ENCODE results near the gene SLC6A17. TPM values are rescaled to one million over a fixed set of nuclear protein-coding genes. Genes with fewer than 3 reads are reported as not detected.

Gene SLC6A17
- total RNA-seq, 1 donor from 2014 or later, result 0.52 TPM

DNA sequence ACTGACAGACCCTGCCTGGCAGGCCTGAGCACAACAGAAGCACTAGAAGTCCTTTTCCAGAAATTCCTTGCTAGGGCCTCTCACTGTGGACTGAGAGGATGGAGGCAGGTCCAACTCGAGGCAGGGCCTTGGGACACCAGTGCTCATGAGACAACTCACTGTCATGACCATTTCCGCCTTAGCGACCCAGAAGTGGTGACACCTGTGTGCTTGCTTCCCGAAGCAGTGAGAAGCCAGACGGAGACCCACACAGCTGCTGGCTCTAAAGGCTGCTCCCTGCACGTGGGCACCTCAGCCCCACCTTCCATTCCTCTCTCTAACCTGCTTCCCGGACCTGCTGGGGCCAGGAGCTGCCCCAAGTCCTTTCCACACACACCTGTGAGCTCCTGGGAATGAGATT is 92.9 kb downstream of the SLC6A17 start:
- Histone ChIP-seq H3K9ac (ENCODE audit: low read depth in 1 of 3, low read length in 3 of 3) (no peak overlapping the region), H3K27ac (ENCODE audit: low read depth, low read length) (no peak overlapping the region), H3K36me3 (ENCODE audit: control insufficient read depth in 3 of 3, insufficient read depth in 3 of 3, low read length in 3 of 3) (no peaks in the 10 kb centered on the region), H3K9me3 (ENCODE audit: control insufficient read depth in 3 of 3, low read length in 3 of 3) (no peaks in the 10 kb centered on the region), H3K4me3 (ENCODE audit: low read length in 3 of 3) (no peak overlapping the region), H3K27me3 (ENCODE audit: control insufficient read depth in 3 of 3, insufficient read depth in 3 of 3, low read length in 3 of 3) (peaks cover 0 to 9% (median 0%) of the 10 kb centered on the region in 3 donors), H3K4me1 (ENCODE audit: control insufficient read depth in 3 of 3, insufficient read depth in 3 of 3, low read length in 3 of 3) (peaks cover 6 to 11% (median 9%) of the 10 kb centered on the region in 3 donors)

DNA sequence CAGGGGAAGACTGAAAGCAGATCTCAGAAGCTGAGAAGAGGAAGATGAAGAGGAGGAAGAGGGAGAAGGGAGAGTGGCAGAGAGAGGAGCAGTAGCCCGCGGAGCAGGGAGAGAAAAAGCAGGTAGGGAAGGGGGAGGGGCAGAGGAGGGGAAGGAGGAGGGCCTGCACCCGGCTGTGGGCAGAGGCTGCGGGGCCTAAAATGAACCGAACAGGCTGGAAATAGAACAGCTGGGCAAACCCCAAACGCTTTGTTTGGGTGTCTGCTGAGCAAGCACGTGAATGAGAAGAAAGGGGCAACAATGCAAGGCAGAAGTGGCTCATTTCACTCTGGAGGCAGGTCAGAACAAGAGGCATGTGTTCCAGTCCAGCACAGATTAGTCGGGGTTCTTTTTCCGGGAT is 93.3 kb downstream of the SLC6A17 start:
- H3K4me3 ChIP-seq (ENCODE audit: low read length in 3 of 3), result no peak overlapping the region
- H3K36me3 ChIP-seq (ENCODE audit: control insufficient read depth in 3 of 3, insufficient read depth in 3 of 3, low read length in 3 of 3), result no peaks in the 10 kb centered on the region
- peaks cover 0 to 9% (median 0%) of the 10 kb centered on the region in 3 donors for H3K27me3 ChIP-seq (ENCODE audit: control insufficient read depth in 3 of 3, insufficient read depth in 3 of 3, low read length in 3 of 3)
- no peak overlapping the region for H3K9ac ChIP-seq (ENCODE audit: low read depth in 1 of 3, low read length in 3 of 3)
- H3K27ac ChIP-seq (ENCODE audit: low read depth, low read length), result no peak overlapping the region
- peaks cover 6 to 9% (median 9%) of the 10 kb centered on the region in 3 donors for H3K4me1 ChIP-seq (ENCODE audit: control insufficient read depth in 3 of 3, insufficient read depth in 3 of 3, low read length in 3 of 3)
- H3K9me3 ChIP-seq (ENCODE audit: control insufficient read depth in 3 of 3, low read length in 3 of 3), result no peaks in the 10 kb centered on the region

DNA sequence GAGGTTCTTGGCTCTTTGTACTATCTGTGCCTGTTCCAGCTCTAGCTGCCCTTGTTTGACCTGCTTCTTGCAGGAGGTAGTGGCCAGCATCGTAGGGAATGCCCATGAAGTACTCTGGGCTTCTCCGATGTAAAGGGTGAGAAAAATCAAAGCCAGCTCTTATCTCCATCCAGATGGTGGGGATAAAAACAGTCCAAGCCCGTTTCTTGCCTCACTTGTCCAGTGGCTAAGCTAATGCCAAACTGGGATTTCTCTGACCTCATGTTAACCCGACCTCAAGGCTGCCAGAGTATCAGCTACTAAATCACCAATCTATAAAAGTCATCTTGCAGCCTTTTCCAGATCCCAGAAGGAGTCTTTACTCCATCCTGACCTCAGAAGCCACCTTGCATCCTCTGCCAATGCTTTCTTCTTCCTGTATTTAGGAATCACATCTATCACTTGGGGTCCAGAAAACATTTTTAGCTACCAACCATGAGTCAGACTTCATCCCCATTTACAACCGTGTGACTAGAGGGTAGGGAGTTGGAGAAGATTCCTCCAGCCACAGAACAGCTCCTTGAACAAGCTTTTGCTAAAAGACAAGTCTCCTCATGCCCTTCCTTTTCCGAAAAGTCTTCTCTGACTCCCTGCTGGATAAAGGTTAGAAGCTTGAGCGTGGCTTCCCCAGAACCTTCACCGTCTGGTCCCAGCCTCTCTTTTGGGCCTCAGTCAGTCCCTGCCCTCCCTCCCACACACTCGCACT is 95.8 kb downstream of the SLC6A17 start:
- peaks cover 3 to 6% (median 5%) of the 10 kb centered on the region in 3 donors for H3K4me1 ChIP-seq (ENCODE audit: control insufficient read depth in 3 of 3, insufficient read depth in 3 of 3, low read length in 3 of 3)
- H3K36me3 ChIP-seq (ENCODE audit: control insufficient read depth in 3 of 3, insufficient read depth in 3 of 3, low read length in 3 of 3), result no peaks in the 10 kb centered on the region
- no peak overlapping the region for H3K27ac ChIP-seq (ENCODE audit: low read depth, low read length)
- no peaks in the 10 kb centered on the region for H3K9me3 ChIP-seq (ENCODE audit: control insufficient read depth in 3 of 3, low read length in 3 of 3)
- H3K27me3 ChIP-seq (ENCODE audit: control insufficient read depth in 3 of 3, insufficient read depth in 3 of 3, low read length in 3 of 3), result peaks cover 0 to 9% (median 0%) of the 10 kb centered on the region in 3 donors
- no peak overlapping the region for H3K9ac ChIP-seq (ENCODE audit: low read depth in 1 of 3, low read length in 3 of 3)
- no peak overlapping the region for H3K4me3 ChIP-seq (ENCODE audit: low read length in 3 of 3)

DNA sequence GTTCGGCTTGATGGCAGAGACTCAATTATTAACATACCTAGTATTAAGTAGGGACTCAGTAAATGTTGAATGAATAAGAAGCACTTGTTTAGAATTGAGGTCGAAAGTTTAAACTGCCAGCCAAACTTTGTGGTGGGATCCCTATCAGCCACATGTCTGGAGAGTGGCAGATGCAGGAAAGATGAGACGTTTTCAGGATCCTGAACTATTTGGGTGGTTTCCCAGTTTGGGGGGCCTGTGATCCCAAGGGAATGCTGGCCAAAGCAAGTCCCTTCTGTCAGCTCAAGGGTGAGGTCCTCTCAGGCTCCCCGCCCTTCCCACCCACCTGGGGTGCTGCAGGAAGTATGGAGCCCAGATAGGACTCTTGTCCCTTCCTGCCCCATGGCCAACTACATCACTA is 98.5 kb downstream of the SLC6A17 start:
- Histone ChIP-seq H3K27ac (ENCODE audit: low read depth, low read length) (no peak overlapping the region), H3K27me3 (ENCODE audit: control insufficient read depth in 3 of 3, insufficient read depth in 3 of 3, low read length in 3 of 3) (peaks cover 0 to 8% (median 0%) of the 10 kb centered on the region in 3 donors), H3K4me1 (ENCODE audit: control insufficient read depth in 3 of 3, insufficient read depth in 3 of 3, low read length in 3 of 3) (peaks cover 2 to 5% (median 2%) of the 10 kb centered on the region in 3 donors), H3K36me3 (ENCODE audit: control insufficient read depth in 3 of 3, insufficient read depth in 3 of 3, low read length in 3 of 3) (no peaks in the 10 kb centered on the region), H3K9ac (ENCODE audit: low read depth in 1 of 3, low read length in 3 of 3) (no peak overlapping the region), H3K9me3 (ENCODE audit: control insufficient read depth in 3 of 3, low read length in 3 of 3) (no peaks in the 10 kb centered on the region), H3K4me3 (ENCODE audit: low read length in 3 of 3) (no peak overlapping the region)

DNA sequence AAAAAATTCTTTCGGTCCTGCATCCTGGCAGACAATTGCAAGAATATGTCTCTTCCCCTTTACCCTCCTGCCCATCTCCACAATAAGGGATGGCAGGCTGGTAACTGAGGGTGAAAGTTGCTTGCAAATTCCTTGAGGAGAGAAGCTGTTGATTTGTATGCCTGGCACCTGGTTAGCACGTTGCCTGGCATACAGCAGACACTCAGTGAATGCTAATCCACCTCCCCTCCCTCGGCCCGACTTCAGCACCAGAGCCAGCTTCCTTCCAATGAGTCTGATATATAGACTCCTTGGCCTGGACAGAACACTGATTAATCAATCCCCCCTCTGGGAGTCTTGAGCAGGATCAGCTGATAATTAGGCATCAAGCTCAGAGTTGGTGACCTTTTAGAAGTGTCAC is 99.0 kb downstream of the SLC6A17 start:
- H3K27ac ChIP-seq (ENCODE audit: low read depth, low read length), result no peak overlapping the region
- H3K9me3 ChIP-seq (ENCODE audit: control insufficient read depth in 3 of 3, low read length in 3 of 3), result no peaks in the 10 kb centered on the region
- peaks cover 0 to 3% (median 2%) of the 10 kb centered on the region in 3 donors for H3K4me1 ChIP-seq (ENCODE audit: control insufficient read depth in 3 of 3, insufficient read depth in 3 of 3, low read length in 3 of 3)
- no peak overlapping the region for H3K4me3 ChIP-seq (ENCODE audit: low read length in 3 of 3)
- H3K27me3 ChIP-seq (ENCODE audit: control insufficient read depth in 3 of 3, insufficient read depth in 3 of 3, low read length in 3 of 3), result peaks cover 0 to 6% (median 0%) of the 10 kb centered on the region in 3 donors
- no peak overlapping the region for H3K9ac ChIP-seq (ENCODE audit: low read depth in 1 of 3, low read length in 3 of 3)
- no peaks in the 10 kb centered on the region for H3K36me3 ChIP-seq (ENCODE audit: control insufficient read depth in 3 of 3, insufficient read depth in 3 of 3, low read length in 3 of 3)

DNA sequence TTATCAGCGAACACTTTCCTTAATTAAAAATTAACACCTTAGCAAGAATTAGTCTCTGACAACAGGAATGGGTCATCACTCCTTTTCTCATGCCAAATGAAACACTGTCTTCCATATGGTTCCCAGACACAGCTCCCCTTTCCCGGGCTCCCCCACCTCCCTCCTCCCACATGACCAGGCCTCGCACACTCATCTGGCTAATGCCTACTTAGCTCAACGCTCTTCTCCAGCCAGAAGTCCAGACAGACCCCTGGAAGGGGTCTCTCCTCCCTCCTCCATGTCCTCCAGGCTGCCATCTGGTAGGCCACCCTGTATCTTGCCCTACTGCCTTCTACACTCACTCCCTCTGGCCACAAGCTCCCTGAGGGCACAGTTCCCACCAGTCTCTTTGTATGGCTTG is 99.7 kb downstream of the SLC6A17 start:
- H3K4me3 ChIP-seq (ENCODE audit: low read length in 3 of 3), result no peak overlapping the region
- H3K9me3 ChIP-seq (ENCODE audit: control insufficient read depth in 3 of 3, low read length in 3 of 3), result no peaks in the 10 kb centered on the region
- H3K9ac ChIP-seq (ENCODE audit: low read depth in 1 of 3, low read length in 3 of 3), result no peak overlapping the region
- H3K36me3 ChIP-seq (ENCODE audit: control insufficient read depth in 3 of 3, insufficient read depth in 3 of 3, low read length in 3 of 3), result no peaks in the 10 kb centered on the region
- H3K27ac ChIP-seq (ENCODE audit: low read depth, low read length), result no peak overlapping the region
- peaks cover 0 to 3% (median 0%) of the 10 kb centered on the region in 3 donors for H3K27me3 ChIP-seq (ENCODE audit: control insufficient read depth in 3 of 3, insufficient read depth in 3 of 3, low read length in 3 of 3)
- H3K4me1 ChIP-seq (ENCODE audit: control insufficient read depth in 3 of 3, insufficient read depth in 3 of 3, low read length in 3 of 3), result peaks cover 0 to 3% (median 2%) of the 10 kb centered on the region in 3 donors

DNA sequence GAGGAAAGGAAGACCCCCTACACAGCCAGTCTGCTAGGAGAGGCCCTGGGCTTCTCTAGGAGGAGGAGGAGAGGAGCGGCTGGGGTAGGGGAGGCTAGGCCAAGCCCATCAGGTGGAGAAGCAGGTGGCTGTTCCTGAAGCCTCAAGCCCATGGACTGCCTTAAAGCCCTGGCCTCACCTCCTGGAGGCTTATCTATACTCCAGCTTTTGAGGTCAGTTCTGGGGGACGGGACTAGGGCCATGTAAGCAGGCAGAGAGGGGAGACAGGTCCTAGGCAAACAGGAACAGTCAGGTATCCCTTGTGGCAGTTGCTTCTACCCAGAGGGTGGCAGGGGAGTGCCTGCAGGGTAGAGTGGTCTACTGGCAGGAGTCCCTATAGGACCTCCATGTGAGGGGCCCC is 100.5 kb downstream of the SLC6A17 start:
- H3K4me3 ChIP-seq (ENCODE audit: low read length in 3 of 3), result no peak overlapping the region

More for the DNA sequence above, 100.5 kb downstream of the SLC6A17 start:
- no peaks in the 10 kb centered on the region for H3K27me3 ChIP-seq (ENCODE audit: control insufficient read depth in 3 of 3, insufficient read depth in 3 of 3, low read length in 3 of 3)
- no peaks in the 10 kb centered on the region for H3K9me3 ChIP-seq (ENCODE audit: control insufficient read depth in 3 of 3, low read length in 3 of 3)
- H3K9ac ChIP-seq (ENCODE audit: low read depth in 1 of 3, low read length in 3 of 3), result no peak overlapping the region
- H3K27ac ChIP-seq (ENCODE audit: low read depth, low read length), result no peak overlapping the region
- no peaks in the 10 kb centered on the region for H3K36me3 ChIP-seq (ENCODE audit: control insufficient read depth in 3 of 3, insufficient read depth in 3 of 3, low read length in 3 of 3)
- H3K4me1 ChIP-seq (ENCODE audit: control insufficient read depth in 3 of 3, insufficient read depth in 3 of 3, low read length in 3 of 3), result peaks cover 3 to 6% (median 4%) of the 10 kb centered on the region in 3 donors

Other genes starting within 250 kb of the SLC6A17 start
- 7.3 TPM for gene CSF1, start 239.6 kb upstream of the SLC6A17 start, total RNA-seq
- 21.9 TPM for gene AHCYL1, start 165.7 kb upstream of the SLC6A17 start, total RNA-seq
- gene STRIP1, start 115.9 kb upstream of the SLC6A17 start, total RNA-seq, result 37.1 TPM
- gene ALX3, start 79.8 kb upstream of the SLC6A17 start, total RNA-seq, result not detected
- gene UBL4B, start 38.1 kb upstream of the SLC6A17 start, total RNA-seq, result not detected
- gene KCNC4, start 59.8 kb downstream of the SLC6A17 start, total RNA-seq, result 1.6 TPM
- 29.7 TPM for gene RBM15, start 188.9 kb downstream of the SLC6A17 start, total RNA-seq
- gene SLC16A4, start 240.5 kb downstream of the SLC6A17 start, total RNA-seq, result 12.5 TPM

Data from skeletal muscle tissue (tissue), 4 donors.